GM18870 (cell line): ENCODE results near the gene IRS1.

Experiments
- ATAC-seq: cut with Tn5 transposase; IDR thresholded peaks from one replicate; pipeline ENCODE4 v1.9.1; 2021; ENCODE audit warnings: moderate library complexity; ENCODE audit not compliant: unreplicated experiment

The IRS1 gene

GRCh38 chr2:226727251-226727650, 72.4 kb downstream of the IRS1 start:
- no peak for ATAC-seq

GRCh38 chr2:226726546-226726945, 73.1 kb downstream of the IRS1 start:
- ATAC-seq, result no peak

GRCh38 chr2:226725126-226725860, 74.3 kb downstream of the IRS1 start:
- ATAC-seq, result no peak

- ATAC-seq, result no peak
Observed at GRCh38 chr2:226721541-226721940, 78.1 kb downstream of the IRS1 start.

- ATAC-seq, result no peak
Observed at GRCh38 chr2:226720948-226721347, 78.7 kb downstream of the IRS1 start.

GRCh38 chr2:226717719-226718118, 81.9 kb downstream of the IRS1 start:
- ATAC-seq, result no peak

- ATAC-seq, result peak; percentile 60
Observed at GRCh38 chr2:226716126-226716525, 83.5 kb downstream of the IRS1 start.

GRCh38 chr2:226715347-226715990, 84.2 kb downstream of the IRS1 start:
- ATAC-seq, result no peak

GRCh38 chr2:226712941-226713340, 86.7 kb downstream of the IRS1 start:
- ATAC-seq, result no peak

GRCh38 chr2:226711606-226712296, 87.9 kb downstream of the IRS1 start:
- no peak for ATAC-seq

GRCh38 chr2:226707499-226707898, 92.1 kb downstream of the IRS1 start:
- no peak for ATAC-seq

- no peak for ATAC-seq
Observed at GRCh38 chr2:226705965-226706364, 93.7 kb downstream of the IRS1 start.

- ATAC-seq, result no peak
Observed at GRCh38 chr2:226705133-226705886, 94.3 kb downstream of the IRS1 start.

GRCh38 chr2:226703514-226703913, 96.1 kb downstream of the IRS1 start:
- no peak for ATAC-seq

GRCh38 chr2:226702376-226702775, 97.2 kb downstream of the IRS1 start:
- ATAC-seq, result no peak

- ATAC-seq, result peak; percentile 93
Observed at GRCh38 chr2:226701052-226701451, 98.6 kb downstream of the IRS1 start.

GRCh38 chr2:226699321-226699720, 100.3 kb downstream of the IRS1 start:
- ATAC-seq, result no peak

- ATAC-seq, result no peak
Observed at GRCh38 chr2:226698671-226699070, 100.9 kb downstream of the IRS1 start.

- ATAC-seq, result no peak
Observed at GRCh38 chr2:226694586-226695284, 104.9 kb downstream of the IRS1 start.

- ATAC-seq, result no peak
Observed at GRCh38 chr2:226694149-226694548, 105.5 kb downstream of the IRS1 start.

- ATAC-seq, result no peak
Observed at GRCh38 chr2:226693521-226693920, 106.1 kb downstream of the IRS1 start.
